WTC11 (cell line): ENCODE results near the gene OOSP4A. TPM values are rescaled to one million over a fixed set of nuclear protein-coding genes. Genes with fewer than 3 reads are reported as not detected.

ENCODE experiments used
- ATAC-seq: fragments of 200-7000 bp; cut with Tn5 transposase; 2 replicates; pipeline ENCODE4 v1.10.0; 2021; ENCODE audit warnings: mild to moderate bottlenecking, moderate library complexity
- CTCF ChIA-PET: fragments of 300-600 bp; sonication (Branson Sonifier 250); formaldehyde crosslinking; loops from one replicate; lab custom pipeline; 2021; ENCODE audit warnings: antibody characterized with exemption; lab: Charles Lee
- POLR2A ChIA-PET: fragments of 350-600 bp; sonication (Branson Sonifier 250); formaldehyde crosslinking; loops from one replicate; lab custom pipeline; 2021; ENCODE audit warnings: antibody characterized with exemption; lab: Charles Lee
- DNase-seq: peaks from one replicate; pipeline ENCODE4 v3.0.0; 2021; ENCODE audit warnings: low spot score
- H3K27ac Mint-ChIP-seq: 2 replicates; pipeline ENCODE4 v1.8.0; 2021; ENCODE audit warnings: mixed read lengths
- H3K27me3 Mint-ChIP-seq: 2 replicates; pipeline ENCODE4 v1.8.0; 2021; ENCODE audit warnings: low read depth, mild to moderate bottlenecking, moderate library complexity, mixed read lengths
- H3K36me3 Mint-ChIP-seq: 2 replicates; pipeline ENCODE4 v1.8.0; 2021; ENCODE audit warnings: mixed read lengths
- H3K4me1 Mint-ChIP-seq: 2 replicates; pipeline ENCODE4 v1.8.0; 2022; ENCODE audit warnings: mixed read lengths
- H3K4me3 Mint-ChIP-seq: 2 replicates; pipeline ENCODE4 v1.8.0; 2021; ENCODE audit warnings: mild to moderate bottlenecking, moderate library complexity, mixed read lengths
- H3K9me3 Mint-ChIP-seq: 2 replicates; pipeline ENCODE4 v1.8.0; 2021; ENCODE audit warnings: mixed read lengths
- ARID4B ChIP-seq: sonication (generic); formaldehyde crosslinking; IDR thresholded peaks from 2 replicates; pipeline ENCODE4 v1.8.0; 2023; ENCODE audit warnings: missing genetic modification reagents, mild to moderate bottlenecking, borderline replicate concordance
- ATF1 ChIP-seq: sonication (generic); formaldehyde crosslinking; IDR thresholded peaks from 2 replicates; pipeline ENCODE4 v1.8.1; 2023; ENCODE audit warnings: mild to moderate bottlenecking, moderate library complexity, missing genetic modification reagents
- CREB1 ChIP-seq: sonication (generic); formaldehyde crosslinking; IDR thresholded peaks from 2 replicates; pipeline ENCODE4 v1.8.0; 2023; ENCODE audit warnings: mild to moderate bottlenecking, missing genetic modification reagents
- ETV6 ChIP-seq: sonication (generic); formaldehyde crosslinking; IDR thresholded peaks from 2 replicates; pipeline ENCODE4 v1.8.1; 2022; ENCODE audit warnings: mild to moderate bottlenecking, missing genetic modification reagents
- FOXJ3 ChIP-seq: sonication (generic); formaldehyde crosslinking; IDR thresholded peaks from 2 replicates; pipeline ENCODE4 v1.9.0; 2021; ENCODE audit warnings: missing genetic modification reagents, mild to moderate bottlenecking, borderline replicate concordance
- GRHL2 ChIP-seq: fragments of 250-450 bp; sonication (Bioruptor Pico); IDR thresholded peaks from 2 replicates; pipeline ENCODE4 v1.8.0; 2022; ENCODE audit warnings: mild to moderate bottlenecking, moderate library complexity; ENCODE audit not compliant: insufficient replicate concordance, severe bottlenecking
- HMGA2 ChIP-seq: fragments of 250-450 bp; sonication (Bioruptor Pico); IDR thresholded peaks from 2 replicates; pipeline ENCODE4 v1.4.0; 2021; ENCODE audit warnings: mild to moderate bottlenecking, moderate library complexity
- IRF2 ChIP-seq: sonication (generic); formaldehyde crosslinking; IDR thresholded peaks from 2 replicates; pipeline ENCODE4 v1.8.0; 2022; ENCODE audit warnings: low read depth, missing genetic modification reagents, borderline replicate concordance
- JUN ChIP-seq: sonication (generic); formaldehyde crosslinking; IDR thresholded peaks from 2 replicates; pipeline ENCODE4 v1.8.0; 2023; ENCODE audit warnings: mild to moderate bottlenecking, missing genetic modification reagents
- PREB ChIP-seq: sonication (generic); formaldehyde crosslinking; IDR thresholded peaks from 2 replicates; pipeline ENCODE4 v1.8.1; 2022; ENCODE audit warnings: mild to moderate bottlenecking, missing genetic modification reagents, moderate library complexity, borderline replicate concordance
- ZBTB21 ChIP-seq: sonication (generic); formaldehyde crosslinking; IDR thresholded peaks from 2 replicates; pipeline ENCODE4 v1.8.1; 2023; ENCODE audit warnings: mild to moderate bottlenecking, missing genetic modification reagents, borderline replicate concordance
- ZNF121 ChIP-seq: sonication (generic); formaldehyde crosslinking; IDR thresholded peaks from 2 replicates; pipeline ENCODE4 v1.8.0; 2023; ENCODE audit warnings: missing genetic modification reagents
- ZNF232 ChIP-seq: sonication (generic); formaldehyde crosslinking; IDR thresholded peaks from 2 replicates; pipeline ENCODE4 v1.8.0; 2022; ENCODE audit warnings: mild to moderate bottlenecking, missing genetic modification reagents
- ZNF532 ChIP-seq: fragments of 250-450 bp; sonication (Bioruptor Pico); IDR thresholded peaks from 2 replicates; pipeline ENCODE4 v1.9.0; 2021; ENCODE audit warnings: mild to moderate bottlenecking, borderline replicate concordance
- total RNA-seq: library from RNA; stranded (reverse); gene quantifications from 3 replicates; pipeline ENCODE4 v1.2.3, GENCODE V29; 2021
- TF ChIP-seq, protein P1 (sequence below): fragments of 250-450 bp; sonication (Bioruptor Pico); IDR thresholded peaks from 2 replicates; pipeline ENCODE4 v1.9.0; 2021; ENCODE audit warnings: mild to moderate bottlenecking
- TF ChIP-seq, protein P2 (sequence below): sonication (generic); formaldehyde crosslinking; conservative IDR thresholded peaks from 2 replicates; pipeline ENCODE4 v1.8.1; 2022; ENCODE audit warnings: mild to moderate bottlenecking, missing genetic modification reagents
- TF ChIP-seq, protein P3 (sequence below): sonication (generic); formaldehyde crosslinking; IDR thresholded peaks from 2 replicates; pipeline ENCODE4 v1.8.1; 2023; ENCODE audit warnings: mild to moderate bottlenecking, moderate library complexity, missing genetic modification reagents
- TF ChIP-seq, protein P4 (sequence below): sonication (generic); formaldehyde crosslinking; IDR thresholded peaks from 2 replicates; pipeline ENCODE4 v1.8.1; 2023; ENCODE audit warnings: mild to moderate bottlenecking, missing genetic modification reagents, moderate library complexity
- TF ChIP-seq, protein P5 (sequence below): fragments of 250-450 bp; sonication (Bioruptor Pico); IDR thresholded peaks from 2 replicates; pipeline ENCODE4 v1.9.0; 2021; ENCODE audit warnings: moderate library complexity, mild to moderate bottlenecking, inconsistent platforms, borderline replicate concordance
- TF ChIP-seq, protein P6 (sequence below): sonication (generic); formaldehyde crosslinking; IDR thresholded peaks from 2 replicates; pipeline ENCODE4 v1.8.0; 2022; ENCODE audit warnings: mild to moderate bottlenecking, missing genetic modification reagents

OOSP4A gene
- total RNA-seq, 1 experiment from 2014 or later: not detected

DNA sequence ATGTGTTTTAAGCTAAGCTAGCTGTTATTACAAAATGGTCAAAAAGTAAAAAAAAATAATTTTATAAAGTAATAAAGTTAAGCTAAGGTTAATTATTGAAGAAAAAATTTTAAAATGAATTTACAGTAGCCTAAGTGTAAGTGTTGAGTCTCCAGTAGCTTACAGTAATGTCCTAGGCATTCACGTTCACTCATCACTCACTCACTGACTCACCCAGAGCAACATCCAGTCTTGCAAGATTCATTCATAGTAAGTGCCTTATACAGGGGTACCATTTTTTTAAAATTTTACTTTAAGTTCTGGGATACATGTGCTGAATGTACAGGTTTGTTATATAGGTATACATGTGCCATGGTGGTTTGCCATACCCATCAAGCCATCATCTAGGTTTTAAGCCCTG is 41.5 kb downstream of the OOSP4A start:
- no peak for ATAC-seq
- ChIA-PET POLR2A (interaction anchor here (0.6 kb wide), 1 partner anchor 143 kb away, joined by 4 read pairs; no protein-coding TSS in a partner anchor), CTCF (no interaction called here)
- H3K9me3 Mint-ChIP-seq: peaks cover 7% of the 10 kb centered on the region
- no peak overlapping the region for H3K27ac Mint-ChIP-seq
- DNase-seq: no peak
- H3K4me1 Mint-ChIP-seq: peaks cover 12% of the 10 kb centered on the region
- H3K4me3 Mint-ChIP-seq: no peak overlapping the region
- no peaks in the 10 kb centered on the region for H3K27me3 Mint-ChIP-seq
- no peaks in the 10 kb centered on the region for H3K36me3 Mint-ChIP-seq
- TF ChIP-seq, protein P1, sequence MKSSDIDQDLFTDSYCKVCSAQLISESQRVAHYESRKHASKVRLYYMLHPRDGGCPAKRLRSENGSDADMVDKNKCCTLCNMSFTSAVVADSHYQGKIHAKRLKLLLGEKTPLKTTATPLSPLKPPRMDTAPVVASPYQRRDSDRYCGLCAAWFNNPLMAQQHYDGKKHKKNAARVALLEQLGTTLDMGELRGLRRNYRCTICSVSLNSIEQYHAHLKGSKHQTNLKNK (CRISPR knock-in tag): no peak
- TF ChIP-seq ZNF232 (no peak), ZBTB21 (CRISPR knock-in tag) (no peak), ATF1 (no peak), PREB (no peak), ZNF121 (no peak), ARID4B (no peak), GRHL2 (CRISPR knock-in tag) (no peak), JUN (CRISPR knock-in tag) (no peak), HMGA2 (no peak), IRF2 (CRISPR knock-in tag) (no peak), FOXJ3 (CRISPR knock-in tag) (no peak), CREB1 (CRISPR knock-in tag) (no peak), ZNF532 (no peak), ETV6 (CRISPR knock-in tag) (no peak)
- TF ChIP-seq, protein P2, sequence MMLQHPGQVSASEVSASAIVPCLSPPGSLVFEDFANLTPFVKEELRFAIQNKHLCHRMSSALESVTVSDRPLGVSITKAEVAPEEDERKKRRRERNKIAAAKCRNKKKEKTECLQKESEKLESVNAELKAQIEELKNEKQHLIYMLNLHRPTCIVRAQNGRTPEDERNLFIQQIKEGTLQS (CRISPR knock-in tag): no peak
- TF ChIP-seq, protein P3, sequence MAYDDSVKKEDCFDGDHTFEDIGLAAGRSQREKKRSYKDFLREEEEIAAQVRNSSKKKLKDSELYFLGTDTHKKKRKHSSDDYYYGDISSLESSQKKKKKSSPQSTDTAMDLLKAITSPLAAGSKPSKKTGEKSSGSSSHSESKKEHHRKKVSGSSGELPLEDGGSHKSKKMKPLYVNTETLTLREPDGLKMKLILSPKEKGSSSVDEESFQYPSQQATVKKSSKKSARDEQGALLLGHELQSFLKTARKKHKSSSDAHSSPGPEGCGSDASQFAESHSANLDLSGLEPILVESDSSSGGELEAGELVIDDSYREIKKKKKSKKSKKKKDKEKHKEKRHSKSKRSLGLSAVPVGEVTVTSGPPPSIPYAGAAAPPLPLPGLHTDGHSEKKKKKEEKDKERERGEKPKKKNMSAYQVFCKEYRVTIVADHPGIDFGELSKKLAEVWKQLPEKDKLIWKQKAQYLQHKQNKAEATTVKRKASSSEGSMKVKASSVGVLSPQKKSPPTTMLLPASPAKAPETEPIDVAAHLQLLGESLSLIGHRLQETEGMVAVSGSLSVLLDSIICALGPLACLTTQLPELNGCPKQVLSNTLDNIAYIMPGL (CRISPR knock-in tag): no peak
- TF ChIP-seq, protein P4, sequence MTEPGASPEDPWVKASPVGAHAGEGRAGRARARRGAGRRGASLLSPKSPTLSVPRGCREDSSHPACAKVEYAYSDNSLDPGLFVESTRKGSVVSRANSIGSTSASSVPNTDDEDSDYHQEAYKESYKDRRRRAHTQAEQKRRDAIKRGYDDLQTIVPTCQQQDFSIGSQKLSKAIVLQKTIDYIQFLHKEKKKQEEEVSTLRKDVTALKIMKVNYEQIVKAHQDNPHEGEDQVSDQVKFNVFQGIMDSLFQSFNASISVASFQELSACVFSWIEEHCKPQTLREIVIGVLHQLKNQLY (CRISPR knock-in tag): no peak
- TF ChIP-seq, protein P5, sequence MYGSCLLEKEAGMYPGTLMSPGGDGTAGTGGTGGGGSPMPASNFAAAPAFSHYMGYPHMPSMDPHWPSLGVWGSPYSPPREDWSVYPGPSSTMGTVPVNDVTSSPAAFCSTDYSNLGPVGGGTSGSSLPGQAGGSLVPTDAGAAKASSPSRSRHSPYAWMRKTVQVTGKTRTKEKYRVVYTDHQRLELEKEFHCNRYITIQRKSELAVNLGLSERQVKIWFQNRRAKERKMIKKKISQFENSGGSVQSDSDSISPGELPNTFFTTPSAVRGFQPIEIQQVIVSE (CRISPR knock-in tag): no peak
- TF ChIP-seq, protein P6, sequence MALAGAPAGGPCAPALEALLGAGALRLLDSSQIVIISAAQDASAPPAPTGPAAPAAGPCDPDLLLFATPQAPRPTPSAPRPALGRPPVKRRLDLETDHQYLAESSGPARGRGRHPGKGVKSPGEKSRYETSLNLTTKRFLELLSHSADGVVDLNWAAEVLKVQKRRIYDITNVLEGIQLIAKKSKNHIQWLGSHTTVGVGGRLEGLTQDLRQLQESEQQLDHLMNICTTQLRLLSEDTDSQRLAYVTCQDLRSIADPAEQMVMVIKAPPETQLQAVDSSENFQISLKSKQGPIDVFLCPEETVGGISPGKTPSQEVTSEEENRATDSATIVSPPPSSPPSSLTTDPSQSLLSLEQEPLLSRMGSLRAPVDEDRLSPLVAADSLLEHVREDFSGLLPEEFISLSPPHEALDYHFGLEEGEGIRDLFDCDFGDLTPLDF (CRISPR knock-in tag): no peak
